Fibroblast of skin of left quadriceps (primary cell): ENCODE results near the gene PHAF1.

ENCODE experiments used
- DNase-seq, 2 experiments: peaks; one replicate each; pipeline ENCODE4 v3.0.0-alpha.2; 2013; ENCODE audit warnings: low read depth in 2 of 2

PHAF1 gene

GRCh38 chr16:67162506-67163163 is 52.9 kb downstream of the PHAF1 start:
- DNase-seq: no peak

GRCh38 chr16:67163164-67163998 is 53.6 kb downstream of the PHAF1 start:
- no peak for DNase-seq

DNA sequence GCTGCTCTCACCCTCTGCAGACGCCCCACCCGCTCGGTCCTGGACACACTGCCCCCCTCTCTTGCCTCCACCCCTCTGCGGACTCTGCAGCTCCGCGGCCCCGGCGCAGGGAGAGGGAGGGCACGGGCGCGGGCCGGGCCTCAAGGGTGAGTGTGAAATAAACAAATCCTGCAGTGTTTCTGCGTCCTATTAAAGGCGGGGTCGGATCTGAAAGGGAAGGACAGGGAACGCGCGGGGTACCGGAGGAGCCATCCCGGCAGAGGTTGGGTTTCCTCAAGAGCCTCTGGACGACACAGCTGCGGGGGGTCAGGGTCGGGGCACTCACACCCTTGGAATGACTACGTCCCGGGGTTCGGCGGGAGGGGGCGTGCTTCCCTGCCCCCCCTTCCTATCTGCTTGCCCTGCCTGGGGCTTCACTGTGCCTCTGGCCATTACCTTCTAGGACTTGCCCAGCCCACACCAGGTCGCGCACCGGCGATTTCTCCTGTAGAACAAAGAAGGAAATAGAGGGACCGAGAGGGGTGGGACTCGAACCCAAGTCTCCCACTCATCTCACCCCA is 54.3 kb downstream of the PHAF1 start:
- DNase-seq: no peak

- no peak for DNase-seq
These were observed 54.9 kb downstream of the PHAF1 start, which contains the start of gene HSF4 for GRCh38 chr16:67164599-67165061. TSS of gene HSF4 (plus strand) at chr16:67164745. CDS start at chr16:67164812, 67 bp downstream.

- DNase-seq: no peak
These were observed 55.7 kb downstream of the PHAF1 start for GRCh38 chr16:67165121-67166078.

GRCh38 chr16:67166110-67166547 is 56.4 kb downstream of the PHAF1 start:
- DNase-seq: no peak

- no peak for DNase-seq
These were observed 56.9 kb downstream of the PHAF1 start for GRCh38 chr16:67166598-67167168.

GRCh38 chr16:67167588-67167987 is 57.8 kb downstream of the PHAF1 start:
- no peak for DNase-seq

DNA sequence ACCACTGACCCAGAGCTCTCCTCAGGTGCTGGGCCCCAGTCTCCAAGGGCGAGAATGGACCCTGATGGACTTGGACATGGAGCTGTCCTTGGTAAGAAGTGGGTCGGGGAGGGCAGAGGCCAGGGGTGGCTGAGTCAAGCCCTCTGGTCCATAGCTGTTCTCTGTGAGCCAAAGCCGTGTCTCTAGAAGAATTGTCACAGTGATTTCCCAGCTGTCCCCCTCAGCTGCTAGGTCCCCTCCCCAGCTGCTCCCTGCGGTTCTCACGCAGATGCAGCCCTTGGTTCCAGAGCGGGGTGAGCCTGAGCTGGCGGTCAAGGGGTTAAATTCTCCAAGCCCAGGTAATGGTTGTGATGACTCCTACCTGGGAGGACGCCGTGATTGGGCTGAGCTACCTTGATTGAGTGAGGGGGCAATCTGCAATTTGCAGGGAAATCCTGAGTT is 59.3 kb downstream of the PHAF1 start:
- no peak for DNase-seq

GRCh38 chr16:67169642-67170167 is 60.0 kb downstream of the PHAF1 start:
- DNase-seq: no peak

GRCh38 chr16:67170168-67170948 is 60.6 kb downstream of the PHAF1 start, which contains the start of gene NOL3:
TSS of gene NOL3 (plus strand) at chr16:67170538.
- peak; percentile 69 to 70 for DNase-seq

DNA sequence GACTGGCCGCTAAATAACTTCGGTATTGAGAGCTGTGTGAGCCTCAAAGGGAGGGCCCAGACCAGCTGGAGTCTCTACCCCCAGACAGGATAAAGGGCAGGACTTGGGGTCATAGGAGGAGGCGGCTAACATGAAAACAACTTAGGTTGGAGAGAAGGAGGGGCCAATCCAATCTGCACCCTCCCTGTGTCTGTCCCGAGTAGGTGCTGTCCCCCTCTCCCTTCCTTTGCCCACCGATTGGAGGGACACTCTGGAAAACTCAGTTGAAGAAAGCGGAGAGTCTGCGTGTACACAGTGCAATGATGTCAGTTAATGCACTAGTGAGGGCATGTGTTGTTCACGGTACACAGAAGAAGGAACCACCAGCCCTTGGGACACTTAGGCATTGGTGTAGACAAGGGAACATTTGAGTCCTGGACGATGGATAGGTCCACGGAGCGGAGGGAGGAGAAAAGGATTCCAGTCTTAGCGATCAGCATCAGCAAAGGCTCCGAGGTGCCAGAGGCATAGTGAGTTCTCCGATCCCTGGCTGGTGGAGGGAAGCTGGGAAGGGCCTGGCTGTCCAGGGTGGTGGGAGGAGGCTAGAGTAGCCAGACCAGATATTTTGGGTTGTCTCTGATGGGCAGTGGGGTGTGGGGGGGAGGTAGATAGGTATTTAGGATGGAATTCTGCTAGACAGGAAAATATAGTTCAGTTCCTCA is 61.4 kb downstream of the PHAF1 start:
- no peak for DNase-seq

DNA sequence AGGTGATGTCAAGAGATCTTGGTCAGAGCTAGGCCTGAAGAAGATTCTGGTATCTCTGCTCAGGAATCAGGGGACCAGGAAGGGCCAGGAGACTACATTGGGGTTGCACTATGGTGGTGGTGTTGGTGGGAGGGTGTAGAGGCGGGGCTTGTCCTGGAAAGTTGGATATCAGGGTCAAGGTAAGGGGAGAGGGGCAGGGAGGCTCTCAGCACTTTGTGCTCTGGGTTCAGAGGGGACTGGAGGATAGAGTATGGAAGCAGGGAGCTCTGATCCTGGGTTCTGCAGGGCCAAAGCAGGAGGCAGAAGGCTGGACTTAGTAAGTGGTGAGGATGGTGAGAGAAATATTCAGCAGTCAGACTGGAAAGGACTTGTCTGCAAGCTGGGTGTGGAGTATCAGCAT is 63.6 kb downstream of the PHAF1 start:
- no peak for DNase-seq

DNA sequence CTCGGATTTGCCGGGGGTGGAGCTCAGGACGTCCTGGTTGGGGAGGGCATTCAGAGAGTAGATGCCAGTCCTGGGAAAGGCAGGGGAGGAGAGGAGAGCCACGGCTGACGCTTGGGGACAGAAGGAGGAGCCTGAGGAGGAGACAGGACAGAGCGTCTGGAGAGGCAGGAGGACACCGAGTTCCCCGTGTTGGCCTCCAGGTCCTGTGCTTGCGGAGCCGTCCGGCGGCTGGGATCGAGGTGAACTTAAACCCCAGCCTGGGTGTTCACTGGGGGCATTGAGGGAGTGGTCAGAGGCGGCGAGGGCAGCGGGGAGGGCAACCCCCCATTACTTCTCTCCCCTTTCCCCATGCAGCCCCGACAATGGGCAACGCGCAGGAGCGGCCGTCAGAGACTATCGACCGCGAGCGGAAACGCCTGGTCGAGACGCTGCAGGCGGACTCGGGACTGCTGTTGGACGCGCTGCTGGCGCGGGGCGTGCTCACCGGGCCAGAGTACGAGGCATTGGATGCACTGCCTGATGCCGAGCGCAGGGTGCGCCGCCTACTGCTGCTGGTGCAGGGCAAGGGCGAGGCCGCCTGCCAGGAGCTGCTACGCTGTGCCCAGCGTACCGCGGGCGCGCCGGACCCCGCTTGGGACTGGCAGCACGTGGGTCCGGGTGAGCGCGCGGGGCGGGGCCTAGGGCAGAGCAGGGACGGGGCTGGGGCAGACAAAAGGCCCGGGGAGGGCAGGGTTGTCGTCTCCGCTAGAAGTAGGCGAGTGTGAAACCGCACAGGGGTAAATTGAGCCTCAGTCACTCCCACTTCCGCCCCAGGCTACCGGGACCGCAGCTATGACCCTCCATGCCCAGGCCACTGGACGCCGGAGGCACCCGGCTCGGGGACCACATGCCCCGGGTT is 64.3 kb downstream of the PHAF1 start:
- DNase-seq: no peak

- DNase-seq: no peak
These were observed 65.0 kb downstream of the PHAF1 start for GRCh38 chr16:67174706-67175231.

DNA sequence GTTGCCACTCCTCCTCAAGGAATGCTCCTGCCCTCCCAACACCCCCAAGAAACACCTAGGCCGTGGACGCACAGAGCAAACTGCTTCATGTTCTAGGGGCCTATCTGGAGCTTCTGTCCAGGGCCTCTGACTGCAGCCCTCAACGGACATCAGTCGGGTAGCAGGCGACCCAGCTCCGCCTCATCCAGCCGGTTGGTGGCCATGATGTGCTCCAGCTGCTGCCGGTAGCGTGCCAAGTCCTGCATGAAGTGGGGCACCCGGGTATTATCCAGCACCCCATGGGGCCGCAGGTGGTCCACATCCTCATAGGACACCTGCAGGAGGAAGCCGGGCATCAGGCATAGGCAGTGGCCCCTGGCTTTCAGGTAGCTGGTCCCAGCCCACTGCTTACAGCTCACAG is 66.9 kb downstream of the PHAF1 start:
- no peak for DNase-seq

DNA sequence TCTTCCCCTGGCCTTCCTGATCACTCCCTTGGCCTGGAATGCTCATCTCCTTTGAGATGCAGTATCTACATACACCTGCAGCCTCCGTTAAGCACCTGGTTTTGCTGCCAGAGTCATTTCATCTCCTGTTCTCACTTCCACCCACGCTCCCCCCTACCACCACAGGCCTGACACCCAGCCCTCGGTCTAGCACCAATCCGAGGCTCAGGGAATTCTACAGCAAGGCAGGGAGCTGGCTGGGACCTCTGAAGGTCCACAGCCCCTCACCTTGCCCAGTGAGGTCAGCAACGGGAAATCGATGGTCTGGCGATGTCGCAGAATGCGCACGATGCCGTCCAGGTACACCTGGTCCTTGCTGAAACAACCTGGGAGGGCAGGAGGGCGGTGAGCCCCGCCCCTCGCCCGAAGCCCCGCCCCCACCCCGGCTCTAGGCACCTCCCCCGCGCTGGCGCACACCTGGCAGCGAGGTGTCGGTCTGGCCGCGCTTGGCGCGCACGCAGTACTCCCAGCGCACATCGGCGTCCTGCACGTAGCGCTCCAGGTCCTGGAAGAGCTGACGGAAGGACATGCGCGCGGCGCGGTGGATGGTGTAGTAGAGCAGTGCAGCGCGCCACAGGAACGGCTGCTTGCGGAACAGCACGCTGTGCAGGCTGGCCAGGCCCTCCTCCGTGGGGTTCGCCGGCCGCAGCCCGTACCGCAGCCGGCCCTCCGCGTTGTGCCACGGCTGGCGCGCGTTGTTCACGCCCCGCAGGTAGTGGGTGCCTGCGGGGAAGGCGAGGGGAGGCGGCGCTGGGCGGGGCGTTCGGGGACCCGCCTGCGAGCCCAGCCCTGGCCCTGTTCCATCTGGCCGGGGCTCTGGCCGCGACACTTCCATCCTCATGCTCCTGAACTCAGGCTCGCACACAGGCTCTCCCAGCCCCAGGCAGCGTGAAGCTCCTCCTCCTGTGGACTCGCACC is 68.3 kb downstream of the PHAF1 start:
- DNase-seq: no peak
